ENCODE results near the gene GFER. TPM values are rescaled to one million over a fixed set of nuclear protein-coding genes. Genes with fewer than 3 reads are reported as not detected.

The GFER gene
- total and polyA plus RNA-seq, 10 of the 15 experiments (the other 5 are each of a cell fraction or from before 2014, with no cell fraction given) = 2.4 to 57.7 (median 31.3) TPM

GRCh38 chr16:1945559-1946391 is 38.2 kb upstream of the GFER start:
- intact Hi-C loops (cut with micrococcal nuclease; ENCODE audit: unreplicated experiment) = no loop called here
- CTCF ChIA-PET = interaction anchor here (1.8 kb wide), 1 partner anchor 15 kb away, joined by 4 read pairs; no protein-coding TSS in a partner anchor

More at GRCh38 chr16:1945559-1946391, 38.2 kb upstream of the GFER start:
- no peaks in the 10 kb centered on the region for H4K20me1 ChIP-seq (ENCODE audit: control insufficient read depth, insufficient read depth)
- no peak overlapping the region for H3K4me3 ChIP-seq
- no peak for DNase-seq (ENCODE audit: low read depth, low spot score)
- no peak overlapping the region for H3K4me2 ChIP-seq (ENCODE audit: control insufficient read depth, insufficient read depth)
- H3K79me2 ChIP-seq (ENCODE audit: control insufficient read depth, insufficient read depth, low read length) = peaks cover 17% of the 10 kb centered on the region
- H3K36me3 ChIP-seq (ENCODE audit: control insufficient read depth in 2 of 2, insufficient read depth in 2 of 2, low read length in 1 of 2) = no peaks in the 10 kb centered on the region; a peak in 2 of 4 replicates
- WGBS (ENCODE audit: insufficient coverage, insufficient replicate concordance, low lambda C conversion rate, missing lambda C conversion rate) = 58% methylated on average over 19 of the region's 19 CpGs
- ATAC-seq = no peak
- no peak overlapping the region for H3K9ac ChIP-seq (ENCODE audit: control insufficient read depth, insufficient read depth, low read length)
- ChIA-PET POLR2A (interaction anchor here (0.6 kb wide), 1 partner anchor 105 kb away, joined by 6 read pairs; no protein-coding TSS in a partner anchor), RAD21 (ENCODE audit: unreplicated experiment) (no interaction called here), SMC1A (ENCODE audit: uncharacterized antibody, unreplicated experiment) (interaction anchor here (0.6 kb wide), 1 partner anchor 108 kb away, joined by 3 read pairs; no protein-coding TSS in a partner anchor)
- TF ChIP-seq, protein P1, sequence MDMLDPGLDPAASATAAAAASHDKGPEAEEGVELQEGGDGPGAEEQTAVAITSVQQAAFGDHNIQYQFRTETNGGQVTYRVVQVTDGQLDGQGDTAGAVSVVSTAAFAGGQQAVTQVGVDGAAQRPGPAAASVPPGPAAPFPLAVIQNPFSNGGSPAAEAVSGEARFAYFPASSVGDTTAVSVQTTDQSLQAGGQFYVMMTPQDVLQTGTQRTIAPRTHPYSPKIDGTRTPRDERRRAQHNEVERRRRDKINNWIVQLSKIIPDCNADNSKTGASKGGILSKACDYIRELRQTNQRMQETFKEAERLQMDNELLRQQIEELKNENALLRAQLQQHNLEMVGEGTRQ (IDR thresholded peaks at IDR 0.05; ENCODE audit: borderline replicate concordance, low read depth, low read length) = no peak
- TF ChIP-seq NFIC (IDR thresholded peaks at IDR 0.05; ENCODE audit: low read depth, low read length) (no peak), EED (IDR thresholded peaks at IDR 0.05; ENCODE audit: low read depth) (no peak), JUND (IDR thresholded peaks at IDR 0.05; ENCODE audit: low read depth, low read length) (no peak), IKZF2 (IDR thresholded peaks at IDR 0.05) (no peak), CREM (IDR thresholded peaks at IDR 0.05; ENCODE audit: low read depth) (no peak), ATF2 (IDR thresholded peaks at IDR 0.05; ENCODE audit: low read length) (no peak), RAD21 (IDR thresholded peaks at IDR 0.05; ENCODE audit: insufficient read depth, low read depth, low read length) (no peak), BACH1 (IDR thresholded peaks at IDR 0.05; ENCODE audit: borderline replicate concordance) (no peak), ZBTB40 (IDR thresholded peaks at IDR 0.05; ENCODE audit: borderline replicate concordance) (no peak), PML (IDR thresholded peaks at IDR 0.05; ENCODE audit: low read length) (no peak)
- H3K9me3 ChIP-seq (replicated peaks; ENCODE audit: control insufficient read depth, insufficient read depth, low read length) = no peaks in the 10 kb centered on the region
- H3K27ac ChIP-seq (ENCODE audit: control insufficient read depth, insufficient read depth) = no peak overlapping the region
- no peak overlapping the region for H2AFZ ChIP-seq (ENCODE audit: control insufficient read depth, low read depth, low read length)
- FAIRE-seq = no peak
- peaks cover 10% of the 10 kb centered on the region; the same call in 1 of the 2 replicates for H3K4me1 ChIP-seq (ENCODE audit: control insufficient read depth, insufficient read depth, low read length)
- no TSS peak for BruUV-seq (replicated peaks)
- in situ Hi-C loops (cut with MboI) = no loop called here
- no peaks in the 10 kb centered on the region; a peak in 1 of 4 replicates for H3K27me3 ChIP-seq (replicated peaks in 1 of 2; ENCODE audit: control insufficient read depth in 2 of 2, insufficient read depth in 2 of 2, low read length in 1 of 2)
